Spleen (tissue), 11 donors: ENCODE measurements around the gene NCOA1. TPM values are rescaled to one million over a fixed set of nuclear protein-coding genes. Genes with fewer than 3 reads are reported as not detected.
"Not testable (repeated sequence)": the region's sequence is repeated elsewhere in the genome, so short reads cannot be mapped to it uniquely, and the experiment has no call there.

Source experiments
- DNase-seq: peaks from one replicate; pipeline ENCODE4 v3.0.0-alpha.2; 2020
- H3K27ac ChIP-seq, 8 donors: fragments of 200-600 bp; sonication (generic) in 7 of 8; 1 replicate in 4 of 8; 2 replicates in 4 of 8; pipeline versions ENCODE4 v1.5.0 to v1.8.0; 2016 to 2021; ENCODE audit warnings: inconsistent platforms in 4 of 8, mild to moderate bottlenecking in 4 of 8, moderate library complexity in 1 of 8
- H3K27me3 ChIP-seq, 7 donors: fragments of 200-600 bp; sonication (generic) in 6 of 7; replicated peaks in 1 of 7; 1 replicate in 4 of 7; 2 replicates in 3 of 7; pipeline versions ENCODE4 v1.5.0 to v1.8.0; 2016 to 2021; ENCODE audit warnings: inconsistent platforms in 3 of 7, mild to moderate bottlenecking in 1 of 7
- H3K36me3 ChIP-seq, 6 donors: fragments of 200-600 bp; sonication (generic) in 5 of 6; 1 replicate in 4 of 6; 2 replicates in 2 of 6; pipeline versions ENCODE4 v1.5.0 to v1.8.0; 2016 to 2021; ENCODE audit warnings: inconsistent platforms in 2 of 6
- H3K4me1 ChIP-seq, 6 donors: fragments of 200-600 bp; sonication (generic) in 5 of 6; 1 replicate in 3 of 6; 2 replicates in 3 of 6; pipeline versions ENCODE4 v1.5.0 to v1.8.0; 2016 to 2021; ENCODE audit warnings: inconsistent platforms in 3 of 6
- H3K4me3 ChIP-seq, 8 donors: fragments of 200-600 bp; sonication (generic) in 7 of 8; 1 replicate in 4 of 8; 2 replicates in 4 of 8; pipeline versions ENCODE4 v1.5.0 to v1.8.0; 2016 to 2021; ENCODE audit warnings: inconsistent platforms in 4 of 8, mild to moderate bottlenecking in 4 of 8, moderate library complexity in 2 of 8
- H3K9me3 ChIP-seq, 8 donors: fragments of 200-600 bp; sonication (generic) in 7 of 8; 1 replicate in 4 of 8; 2 replicates in 4 of 8; pipeline versions ENCODE4 v1.5.0 to v1.8.0; 2016 to 2021; ENCODE audit warnings: inconsistent platforms in 4 of 8
- CTCF ChIP-seq, 11 experiments: fragments of 200-600 bp in 7 of 11; fragments of 450-650 bp in 4 of 11; sonication (generic) in 4 of 11; IDR thresholded peaks in 8 of 11; conservative IDR thresholded peaks in 3 of 11; 1 replicate in 7 of 11; 2 replicates in 4 of 11; pipeline versions ENCODE4 v1.4.0 to v1.8.0; 2016 to 2021; ENCODE audit warnings: antibody characterized with exemption in 11 of 11, inconsistent platforms in 4 of 11, mild to moderate bottlenecking in 1 of 11
- POLR2A ChIP-seq, 3 donors: fragments of 450-650 bp; IDR thresholded peaks; one replicate each; pipeline ENCODE4 v1.5.1; 2017; ENCODE audit warnings: antibody characterized with exemption in 3 of 3, mild to moderate bottlenecking in 1 of 3
- POLR2AphosphoS5 ChIP-seq, 3 donors: sonication (generic); formaldehyde crosslinking; IDR thresholded peaks; one replicate each; pipeline ENCODE4 v1.5.1; 2017; ENCODE audit warnings: antibody characterized with exemption in 3 of 3
- WGBS, 5 donors: extraction: QIAGEN DNeasy Blood & Tissue Kit in 3 of 5; methylation state at CpG; one replicate each; pipeline versions ENCODE4 v1.1.5 to v1.1.7; 2013 to 2018; 5-methylcytosine and 5-hydroxymethylcytosine counted together
- intact Hi-C: fragments of 100-400 bp; cut with DNase I; formaldehyde crosslinking; loops from one replicate; pipeline ENCODE4 v1.15.0; 2023; ENCODE audit warnings: low total_unique reads
- polyA plus RNA-seq, 3 donors: library from polyadenylated mRNA; stranded (reverse); fragments of 200-250 nt; gene quantifications; one replicate each; pipeline ENCODE4 v1.2.1, GENCODE V29; 2013
- total RNA-seq, 7 donors: library from RNA; depleted of rRNA in 3 of 7; stranded (reverse); fragments of >200 nt in 3 of 7; fragmentation: NEBNext Ultra II Directional in 4 of 7; extraction: Animal tissue kit (Norgen Biotek cat#: 25700) in 4 of 7; gene quantifications; one replicate each; pipeline versions ENCODE4 v1.1.0 to v1.2.1, GENCODE V29; 2016 to 2021
- donor health status: healthy with polysubstance abuse.
- donor health status: DM: no; HTN: no; CAD: no; lungs with moderate emphysema.
- donor health status: DM: no; HTN: no; CAD: no.
- donor health status: Bipolar disorder and iron deficiency.
- donor health status: healthy.
- donor health status: DM: no; HTN: no; CAD: no.
- donor health status: DM: yes; HTN: yes; CAD: no.

Gene NCOA1
- total and polyA plus RNA-seq, 10 donors, result 4.4 to 73.6 (median 54.4) TPM

GRCh38 chr2:24533574-24533973 is 42.5 kb downstream of the NCOA1 start:
- H3K9me3 ChIP-seq, result peaks cover 0 to 60% (median 39%) of the 10 kb centered on the region in 8 donors
- 96 to 98% (median 97%) methylated on average over 3 of the region's 3 CpGs for WGBS, 5 donors
- H3K36me3 ChIP-seq, H3K27me3 ChIP-seq, H3K27ac ChIP-seq, H3K4me3 ChIP-seq, intact Hi-C loops, DNase-seq: not testable (repeated sequence)
- H3K4me1 ChIP-seq, result peaks cover 0 to 16% (median 0%) of the 10 kb centered on the region in 6 donors

GRCh38 chr2:24538720-24539119 is 47.7 kb downstream of the NCOA1 start:
- peaks cover 0 to 7% (median 0%) of the 10 kb centered on the region in 6 donors for H3K36me3 ChIP-seq
- DNase-seq, result no peak
- intact Hi-C loops, result no loop called here

GRCh38 chr2:24539258-24539657 is 48.2 kb downstream of the NCOA1 start:
- peaks cover 0 to 30% (median 6%) of the 10 kb centered on the region in 6 donors for H3K4me1 ChIP-seq

More at GRCh38 chr2:24538720-24539119, 47.7 kb downstream of the NCOA1 start:
- 63 to 73% (median 69%) methylated on average over 4 of the region's 4 CpGs for WGBS, 5 donors
- H3K27ac ChIP-seq, result no peak overlapping the region
- no peaks in the 10 kb centered on the region for H3K27me3 ChIP-seq
- H3K4me1 ChIP-seq, result peaks cover 0 to 29% (median 6%) of the 10 kb centered on the region in 6 donors
- no peak overlapping the region for H3K4me3 ChIP-seq
- peaks cover 0 to 32% (median 11%) of the 10 kb centered on the region in 8 donors for H3K9me3 ChIP-seq
- TF ChIP-seq POLR2A (IDR thresholded peaks at IDR 0.05), result no peak
- TF ChIP-seq POLR2AphosphoS5 (IDR thresholded peaks at IDR 0.05), result no peak
- no peak for TF ChIP-seq CTCF (IDR thresholded peaks at IDR 0.05 in 8 of 11, conservative IDR thresholded peaks at IDR 0.05 in 3 of 11)

GRCh38 chr2:24540011-24540477 is 49.0 kb downstream of the NCOA1 start:
- Histone ChIP-seq H3K27ac (no peak overlapping the region), H3K27me3 (no peaks in the 10 kb centered on the region), H3K4me1 (peaks cover 0 to 38% (median 6%) of the 10 kb centered on the region in 6 donors), H3K4me3 (no peak overlapping the region), H3K36me3 (peaks cover 0 to 15% (median 0%) of the 10 kb centered on the region in 6 donors), H3K9me3 (peaks cover 0 to 44% (median 16%) of the 10 kb centered on the region in 8 donors)
- no peak for DNase-seq
- 77 to 93% (median 88%) methylated on average over 2 of the region's 2 CpGs for WGBS, 5 donors
- TF ChIP-seq POLR2AphosphoS5 (IDR thresholded peaks at IDR 0.05) (no peak), POLR2A (IDR thresholded peaks at IDR 0.05) (no peak), CTCF (IDR thresholded peaks at IDR 0.05 in 8 of 11, conservative IDR thresholded peaks at IDR 0.05 in 3 of 11) (no peak)
- intact Hi-C loops, result no loop called here

More at GRCh38 chr2:24539258-24539657, 48.2 kb downstream of the NCOA1 start:
- Histone ChIP-seq H3K36me3 (peaks cover 0 to 7% (median 0%) of the 10 kb centered on the region in 6 donors), H3K27me3 (no peaks in the 10 kb centered on the region), H3K9me3 (peaks cover 0 to 36% (median 12%) of the 10 kb centered on the region in 8 donors), H3K4me3 (no peak overlapping the region), H3K27ac (no peak overlapping the region)
- 79 to 97% (median 91%) methylated on average over 1 of the region's 1 CpG for WGBS, 5 donors
- intact Hi-C loops, result no loop called here
- TF ChIP-seq POLR2A (IDR thresholded peaks at IDR 0.05) (no peak), POLR2AphosphoS5 (IDR thresholded peaks at IDR 0.05) (no peak), CTCF (IDR thresholded peaks at IDR 0.05 in 8 of 11, conservative IDR thresholded peaks at IDR 0.05 in 3 of 11) (no peak)
- DNase-seq, result no peak
